Adrenal gland (tissue), 5 donors: ENCODE measurements around the gene ACTR3.

ENCODE experiments used
- POLR2A ChIP-seq, 2 donors: fragments of 450-650 bp; IDR thresholded peaks; one replicate each; pipeline ENCODE4 v1.6.1; 2017; ENCODE audit warnings: antibody characterized with exemption in 2 of 2, mild to moderate bottlenecking in 2 of 2, moderate library complexity in 1 of 2
- TF ChIP-seq, protein P1 (sequence below), 6 experiments: fragments of 450-650 bp in 4 of 6; fragments of 200-600 bp in 2 of 6; sonication (generic) in 1 of 6; IDR thresholded peaks; 1 replicate in 5 of 6; 2 replicates in 1 of 6; pipeline versions ENCODE4 v1.5.1 to v1.8.0; 2016 to 2021; ENCODE audit warnings: antibody characterized with exemption in 6 of 6, mild to moderate bottlenecking in 2 of 6, moderate library complexity in 1 of 6
- donor health status: DM: no; HTN: no; CAD: no.

DNA sequence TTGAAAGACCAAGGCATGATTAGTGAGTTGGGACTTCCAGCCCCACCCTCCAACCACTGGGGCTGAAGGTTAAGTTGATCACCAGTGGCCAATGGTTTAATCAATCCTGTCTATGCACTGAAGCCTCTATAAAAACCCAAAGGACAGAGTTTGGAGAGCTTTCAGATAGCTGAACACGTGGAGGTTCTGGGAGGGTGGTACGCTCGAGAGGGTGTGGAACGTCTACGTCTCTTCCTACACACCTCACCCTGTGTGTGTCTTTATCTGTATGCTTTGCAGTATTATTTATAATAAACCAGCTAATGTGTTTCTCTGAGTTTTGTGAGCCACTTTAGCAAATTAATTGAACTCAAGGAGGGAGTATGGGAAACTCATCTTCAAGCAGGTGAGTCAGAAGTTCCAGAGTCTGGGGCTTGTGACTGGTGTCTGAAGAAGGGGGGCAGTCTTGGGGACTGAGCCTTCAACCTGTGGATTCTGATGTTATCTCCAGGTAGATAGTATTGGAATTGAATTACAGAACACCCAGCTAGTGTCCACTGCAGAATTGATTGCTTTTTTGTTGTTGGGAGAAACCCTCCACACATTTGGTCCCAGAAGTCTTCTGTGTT, 20.3 kb downstream of the ACTR3 start:
- TF ChIP-seq, protein P1, sequence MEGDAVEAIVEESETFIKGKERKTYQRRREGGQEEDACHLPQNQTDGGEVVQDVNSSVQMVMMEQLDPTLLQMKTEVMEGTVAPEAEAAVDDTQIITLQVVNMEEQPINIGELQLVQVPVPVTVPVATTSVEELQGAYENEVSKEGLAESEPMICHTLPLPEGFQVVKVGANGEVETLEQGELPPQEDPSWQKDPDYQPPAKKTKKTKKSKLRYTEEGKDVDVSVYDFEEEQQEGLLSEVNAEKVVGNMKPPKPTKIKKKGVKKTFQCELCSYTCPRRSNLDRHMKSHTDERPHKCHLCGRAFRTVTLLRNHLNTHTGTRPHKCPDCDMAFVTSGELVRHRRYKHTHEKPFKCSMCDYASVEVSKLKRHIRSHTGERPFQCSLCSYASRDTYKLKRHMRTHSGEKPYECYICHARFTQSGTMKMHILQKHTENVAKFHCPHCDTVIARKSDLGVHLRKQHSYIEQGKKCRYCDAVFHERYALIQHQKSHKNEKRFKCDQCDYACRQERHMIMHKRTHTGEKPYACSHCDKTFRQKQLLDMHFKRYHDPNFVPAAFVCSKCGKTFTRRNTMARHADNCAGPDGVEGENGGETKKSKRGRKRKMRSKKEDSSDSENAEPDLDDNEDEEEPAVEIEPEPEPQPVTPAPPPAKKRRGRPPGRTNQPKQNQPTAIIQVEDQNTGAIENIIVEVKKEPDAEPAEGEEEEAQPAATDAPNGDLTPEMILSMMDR (IDR thresholded peaks at IDR 0.05), result no peak
- no peak for TF ChIP-seq POLR2A (IDR thresholded peaks at IDR 0.05)
